Stimulated activated CD8-positive, alpha-beta memory T cell treated with anti-CD3 and anti-CD28 coated beads, Interleukin-4, amount 100 ng/mL, for 4 hours (primary cell): ENCODE data around the gene NFATC2.

Source experiments
- DNase-seq, 2 donors: peaks; one replicate each; pipeline ENCODE4 v3.0.0-alpha.2; 2020; ENCODE audit warnings: low read depth in 2 of 2, low spot score in 1 of 2

The NFATC2 gene

GRCh38 chr20:51452734-51453365 is 89.7 kb downstream of the NFATC2 start:
- DNase-seq = no peak

GRCh38 chr20:51452091-51452613 is 90.4 kb downstream of the NFATC2 start:
- DNase-seq = no peak

- DNase-seq = no peak
Observed at GRCh38 chr20:51451484-51451883, 91.0 kb downstream of the NFATC2 start.

GRCh38 chr20:51450984-51451383 is 91.5 kb downstream of the NFATC2 start:
- no peak for DNase-seq

GRCh38 chr20:51450221-51450712 is 92.3 kb downstream of the NFATC2 start:
- DNase-seq = no peak

- no peak for DNase-seq
Observed at GRCh38 chr20:51449498-51450220, 92.9 kb downstream of the NFATC2 start.

- no peak for DNase-seq
Observed at GRCh38 chr20:51447765-51448148, 94.8 kb downstream of the NFATC2 start.

GRCh38 chr20:51447097-51447764 is 95.3 kb downstream of the NFATC2 start:
- no peak for DNase-seq

GRCh38 chr20:51446656-51447055 is 95.9 kb downstream of the NFATC2 start:
- no peak for DNase-seq

- no peak for DNase-seq
Observed at GRCh38 chr20:51446230-51446629, 96.3 kb downstream of the NFATC2 start.

- DNase-seq = no peak
Observed at GRCh38 chr20:51445591-51445990, 96.9 kb downstream of the NFATC2 start.

- DNase-seq = no peak
Observed at GRCh38 chr20:51444922-51445438, 97.5 kb downstream of the NFATC2 start.

- no peak for DNase-seq
Observed at GRCh38 chr20:51444467-51444866, 98.1 kb downstream of the NFATC2 start.

GRCh38 chr20:51442602-51443001 is 99.9 kb downstream of the NFATC2 start:
- no peak for DNase-seq

- no peak for DNase-seq
Observed at GRCh38 chr20:51440589-51440988, 101.9 kb downstream of the NFATC2 start.

GRCh38 chr20:51439160-51439689 is 103.3 kb downstream of the NFATC2 start:
- no peak for DNase-seq

GRCh38 chr20:51438136-51438535 is 104.4 kb downstream of the NFATC2 start:
- no peak for DNase-seq

GRCh38 chr20:51437182-51437924 is 105.2 kb downstream of the NFATC2 start:
- no peak for DNase-seq

- no peak for DNase-seq
Observed at GRCh38 chr20:51434580-51435247, 107.8 kb downstream of the NFATC2 start.

- no peak for DNase-seq
Observed at GRCh38 chr20:51434026-51434425, 108.5 kb downstream of the NFATC2 start.
